PC-9 (cell line): ENCODE measurements around the gene LENG8. TPM values are rescaled to one million over a fixed set of nuclear protein-coding genes. Genes with fewer than 3 reads are reported as not detected.

Source experiments
- BruUV-seq: library from RNA; stranded (reverse); fragments of 400-500 nt; replicated peaks from 2 replicates; lab custom pipeline; 2021; lab: Mats Ljungman, UMichigan
- CTCF ChIA-PET: fragments of 300-600 bp; sonication (Branson Sonifier 250); formaldehyde crosslinking; loops from one replicate; lab custom pipeline; 2022; ENCODE audit warnings: antibody characterized with exemption; lab: Charles Lee
- POLR2A ChIA-PET: fragments of 300-600 bp; sonication (Branson Sonifier 250); formaldehyde crosslinking; loops from one replicate; lab custom pipeline; 2022; ENCODE audit warnings: antibody characterized with exemption; ENCODE audit not compliant: unreplicated experiment; lab: Charles Lee
- DNase-seq, 2 experiments: peaks; one replicate each; pipeline versions ENCODE4 v3.0.0 to v3.0.0-alpha.2; 2015 to 2022; ENCODE audit warnings: mixed read lengths in 1 of 2
- H2AFZ ChIP-seq: fragments of 200-600 bp; sonication (generic); 2 replicates; pipeline ENCODE4 v1.8.1; 2017; ENCODE audit warnings: antibody characterized with exemption
- H3F3A ChIP-seq: fragments of 200-600 bp; sonication (generic); 2 replicates; pipeline ENCODE4 v1.8.1; 2017; ENCODE audit warnings: antibody characterized with exemption, mild to moderate bottlenecking, low read depth; ENCODE audit not compliant: insufficient read depth
- H3K27ac ChIP-seq: fragments of 200-600 bp; sonication (generic); 2 replicates; pipeline ENCODE4 v1.6.1; 2016; ENCODE audit warnings: mixed run types
- H3K27me3 ChIP-seq: fragments of 200-600 bp; sonication (generic); 2 replicates; pipeline ENCODE4 v1.6.1; 2016; ENCODE audit warnings: low read depth, mixed run types; ENCODE audit not compliant: insufficient read depth
- H3K36me3 ChIP-seq: fragments of 200-600 bp; sonication (generic); 2 replicates; pipeline ENCODE4 v1.6.1; 2016; ENCODE audit warnings: low read depth, mixed run types
- H3K4me1 ChIP-seq: fragments of 200-600 bp; sonication (generic); replicated peaks from 2 replicates; pipeline ENCODE4 v1.6.1; 2016; ENCODE audit warnings: mixed run types; ENCODE audit not compliant: insufficient read depth
- H3K4me2 ChIP-seq: fragments of 200-600 bp; sonication (generic); 2 replicates; pipeline ENCODE4 v1.6.1; 2017; ENCODE audit warnings: mixed run types
- H3K4me3 ChIP-seq: fragments of 200-600 bp; sonication (generic); 2 replicates; pipeline ENCODE4 v1.6.1; 2016; ENCODE audit warnings: mixed run types
- H3K79me2 ChIP-seq: fragments of 200-600 bp; sonication (generic); 2 replicates; pipeline ENCODE4 v1.6.1; 2017; ENCODE audit warnings: low read depth, mixed run types
- H3K9me2 ChIP-seq: fragments of 200-600 bp; sonication (generic); 2 replicates; pipeline ENCODE4 v1.8.1; 2017; ENCODE audit warnings: mild to moderate bottlenecking; ENCODE audit not compliant: insufficient read depth
- H3K9me3 ChIP-seq: fragments of 200-600 bp; sonication (generic); 2 replicates; pipeline ENCODE4 v1.8.1; 2016; ENCODE audit warnings: low read depth; ENCODE audit not compliant: insufficient read depth
- H4K20me1 ChIP-seq: fragments of 200-600 bp; sonication (generic); 2 replicates; pipeline ENCODE4 v1.8.1; 2017; ENCODE audit not compliant: insufficient read depth
- CTCF ChIP-seq: fragments of 200-600 bp; sonication (generic); conservative IDR thresholded peaks from 2 replicates; pipeline ENCODE4 v1.6.1; 2017; ENCODE audit warnings: mixed run types, antibody characterized with exemption, mild to moderate bottlenecking, moderate library complexity
- EZH2 ChIP-seq: fragments of 200-600 bp; sonication (generic); IDR thresholded peaks from 2 replicates; pipeline ENCODE4 v1.8.0; 2017; ENCODE audit warnings: antibody characterized with exemption, low read depth
- intact Hi-C: fragments of 100-400 bp; cut with micrococcal nuclease; formaldehyde crosslinking; loops from one replicate; pipeline ENCODE4 v1.10.0; 2022; ENCODE audit not compliant: unreplicated experiment
- total RNA-seq: library from RNA; stranded (reverse); gene quantifications from 2 replicates; pipeline ENCODE4 v1.2.3, GENCODE V29; 2021

Gene LENG8
- total RNA-seq, 1 experiment from 2014 or later = 274 TPM

GRCh38 chr19:54470276-54470887, 21.4 kb downstream of the LENG8 start:
- POLR2A ChIA-PET = interaction anchor here (0.6 kb wide), 1 partner anchor 789 kb away, joined by 3 read pairs; the partner anchor contains the start of gene PPP6R1
- H3K4me2 ChIP-seq = peak overlapping the region; percentile 85
- peaks cover 18% of the 10 kb centered on the region; the same call in 1 of the 2 replicates for H3K4me1 ChIP-seq
- no peak overlapping the region for H2AFZ ChIP-seq
- H3K36me3 ChIP-seq = no peaks in the 10 kb centered on the region
- H3F3A ChIP-seq = peaks cover 23% of the 10 kb centered on the region
- intact Hi-C loops = no loop called here
- TF ChIP-seq EZH2 = no peak
- no peak for TF ChIP-seq CTCF
- H4K20me1 ChIP-seq = no peaks in the 10 kb centered on the region
- no peaks in the 10 kb centered on the region for H3K79me2 ChIP-seq
- H3K9me3 ChIP-seq = no peaks in the 10 kb centered on the region
- H3K27me3 ChIP-seq = peaks cover 18% of the 10 kb centered on the region; the same call in 1 of the 2 replicates
- CTCF ChIA-PET = interaction anchor here (0.5 kb wide), 1 partner anchor 11 kb away, joined by 5 read pairs; no protein-coding TSS in a partner anchor
- H3K9me2 ChIP-seq = no peaks in the 10 kb centered on the region
- no peak for DNase-seq
- no peak overlapping the region for H3K27ac ChIP-seq
- H3K4me3 ChIP-seq = peak overlapping the region; percentile 63; the same call in 1 of the 2 replicates
- BruUV-seq = no TSS peak

GRCh38 chr19:54470991-54471782, 22.2 kb downstream of the LENG8 start:
- peak overlapping the region; percentile 88 for H2AFZ ChIP-seq
- peak overlapping the region; percentile 85 for H3K4me2 ChIP-seq
- H3K79me2 ChIP-seq = no peaks in the 10 kb centered on the region
- H3K27me3 ChIP-seq = peaks cover 18% of the 10 kb centered on the region; the same call in 1 of the 2 replicates
- BruUV-seq = no TSS peak
- H4K20me1 ChIP-seq = no peaks in the 10 kb centered on the region
- no peaks in the 10 kb centered on the region for H3K36me3 ChIP-seq
- peaks cover 19% of the 10 kb centered on the region for H3F3A ChIP-seq
- POLR2A ChIA-PET = interaction anchor here (0.6 kb wide), 1 partner anchor 655 kb away, joined by 4 read pairs; no protein-coding TSS in a partner anchor
- H3K9me2 ChIP-seq = no peaks in the 10 kb centered on the region
- intact Hi-C loops = no loop called here
- no peak for TF ChIP-seq CTCF
- peak; percentile 87 for TF ChIP-seq EZH2
- no peaks in the 10 kb centered on the region for H3K9me3 ChIP-seq
- CTCF ChIA-PET = interaction anchor here (0.5 to 0.6 kb wide), 2 partner anchors 10 to 1016 kb away, joined by 4 to 5 read pairs; no protein-coding TSS in a partner anchor
- H3K4me3 ChIP-seq = peak overlapping the region; percentile 63
- H3K27ac ChIP-seq = no peak overlapping the region
- peaks cover 18% of the 10 kb centered on the region; the same call in 1 of the 2 replicates for H3K4me1 ChIP-seq
- peak in 1 of 2 experiments; percentile 43 for DNase-seq
